Suprapubic skin (tissue), 4 donors: ENCODE measurements around the gene RC3H2. TPM values are rescaled to one million over a fixed set of nuclear protein-coding genes. Genes with fewer than 3 reads are reported as not detected.
"Not testable (repeated sequence)": the region's sequence is repeated elsewhere in the genome, so short reads cannot be mapped to it uniquely, and the experiment has no call there.

Experiments used
- DNase-seq, 2 donors: peaks; one replicate each; pipeline ENCODE4 v3.0.0-alpha.2; 2019; ENCODE audit warnings: low spot score in 2 of 2
- H3K27ac ChIP-seq: fragments of 200-600 bp; sonication (generic); one replicate; pipeline ENCODE4 v1.5.1; 2019
- H3K27me3 ChIP-seq: fragments of 200-600 bp; sonication (generic); one replicate; pipeline ENCODE4 v1.5.1; 2019
- H3K36me3 ChIP-seq: fragments of 200-600 bp; sonication (generic); one replicate; pipeline ENCODE4 v1.5.1; 2019
- H3K4me1 ChIP-seq: fragments of 200-600 bp; sonication (generic); one replicate; pipeline ENCODE4 v1.5.1; 2019
- H3K4me3 ChIP-seq: fragments of 200-600 bp; sonication (generic); one replicate; pipeline ENCODE4 v1.5.1; 2019; ENCODE audit warnings: mild to moderate bottlenecking
- H3K9me3 ChIP-seq: fragments of 200-600 bp; sonication (generic); one replicate; pipeline ENCODE4 v1.5.1; 2019
- CTCF ChIP-seq, 2 donors: fragments of 200-600 bp in 1 of 2; fragments of 450-650 bp in 1 of 2; sonication (generic) in 1 of 2; IDR thresholded peaks; one replicate each; pipeline ENCODE4 v1.5.1; 2016 to 2019; ENCODE audit warnings: antibody characterized with exemption in 2 of 2, mild to moderate bottlenecking in 1 of 2, moderate library complexity in 1 of 2
- EP300 ChIP-seq: sonication (generic); formaldehyde crosslinking; IDR thresholded peaks from one replicate; pipeline ENCODE4 v1.6.1; 2017; ENCODE audit warnings: antibody characterized with exemption
- POLR2A ChIP-seq, 2 donors: fragments of 450-650 bp; IDR thresholded peaks; one replicate each; pipeline ENCODE4 v1.6.1; 2017; ENCODE audit warnings: antibody characterized with exemption in 2 of 2, mild to moderate bottlenecking in 2 of 2, moderate library complexity in 2 of 2
- POLR2AphosphoS5 ChIP-seq, 3 donors: sonication (generic); formaldehyde crosslinking; IDR thresholded peaks; one replicate each; pipeline ENCODE4 v1.6.1; 2017; ENCODE audit warnings: antibody characterized with exemption in 3 of 3
- WGBS: methylation state at CpG from one replicate; pipeline ENCODE4 v1.1.5; 2018; 5-methylcytosine and 5-hydroxymethylcytosine counted together
- total RNA-seq, 4 donors: library from RNA; depleted of rRNA; stranded (reverse); fragments of >200 nt; gene quantifications; one replicate each; pipeline ENCODE4 v1.1.0, GENCODE V29; 2016

The RC3H2 gene
- total RNA-seq, 4 donors from 2014 or later: 24.2 to 59.2 (median 28.6) TPM

DNA sequence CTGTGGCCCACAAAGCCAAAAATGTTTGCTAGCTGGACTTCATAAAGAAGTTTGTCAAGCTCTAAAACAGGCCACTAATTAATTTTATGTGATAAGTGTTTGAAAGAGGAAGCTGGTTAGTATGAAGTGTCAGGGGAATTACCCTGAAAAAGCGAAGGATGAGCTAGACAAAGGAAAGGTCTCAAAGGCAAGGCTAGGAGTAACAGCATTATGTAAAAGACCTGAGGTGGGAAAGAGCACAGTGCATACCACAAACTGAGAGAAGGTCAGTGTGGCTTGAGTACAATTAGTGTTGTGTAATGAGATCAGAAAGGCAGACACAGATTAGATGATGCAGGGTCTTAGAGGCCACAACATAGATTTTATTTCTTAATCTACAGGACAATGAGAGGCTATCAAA lies 29.6 kb downstream of the RC3H2 start:
- H3K9me3 ChIP-seq: no peaks in the 10 kb centered on the region
- no peak overlapping the region for H3K4me3 ChIP-seq
- H3K27me3 ChIP-seq: no peaks in the 10 kb centered on the region
- no peaks in the 10 kb centered on the region for H3K4me1 ChIP-seq
- H3K36me3 ChIP-seq: peaks cover 94% of the 10 kb centered on the region
- DNase-seq: no peak
- H3K27ac ChIP-seq: no peak overlapping the region
- TF ChIP-seq POLR2A (IDR thresholded peaks at IDR 0.05) (no peak), POLR2AphosphoS5 (IDR thresholded peaks at IDR 0.05) (no peak), CTCF (IDR thresholded peaks at IDR 0.05) (no peak), EP300 (no peak)
- 84% methylated on average over 1 of the region's 1 CpG for WGBS

DNA sequence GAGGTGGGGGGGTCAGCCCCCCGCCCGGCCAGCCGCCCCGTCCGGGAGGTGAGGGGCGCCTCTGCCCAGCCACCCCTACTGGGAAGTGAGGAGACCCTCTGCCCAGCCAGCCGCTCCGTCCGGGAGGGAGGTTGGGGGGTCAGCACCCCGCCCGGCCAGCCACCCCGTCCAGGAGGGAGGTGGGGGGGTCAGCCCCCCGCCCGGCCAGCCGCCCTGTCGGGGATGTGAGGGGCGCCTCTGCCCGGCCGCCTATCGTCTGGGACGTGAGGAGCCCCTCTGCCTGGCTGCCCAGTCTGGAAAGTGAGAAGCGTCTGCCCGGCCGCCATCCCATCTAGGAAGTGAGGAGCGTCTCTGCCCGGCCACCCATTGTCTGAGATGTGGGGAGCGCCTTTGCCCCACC lies 37.9 kb downstream of the RC3H2 start:
- DNase-seq, H3K27me3 ChIP-seq, H3K4me3 ChIP-seq, H3K27ac ChIP-seq, H3K9me3 ChIP-seq, H3K4me1 ChIP-seq: not testable (repeated sequence)
- peaks cover 43% of the 10 kb centered on the region for H3K36me3 ChIP-seq
- no CpG with 5 or more reads among the region's 27 CpGs for WGBS

- WGBS: 94% methylated on average over 5 of the region's 5 CpGs
- Histone ChIP-seq H3K4me1 (no peaks in the 10 kb centered on the region), H3K9me3 (no peaks in the 10 kb centered on the region), H3K36me3 (peaks cover 33% of the 10 kb centered on the region), H3K27ac (no peak overlapping the region), H3K4me3 (no peak overlapping the region), H3K27me3 (no peaks in the 10 kb centered on the region)
- TF ChIP-seq POLR2AphosphoS5 (IDR thresholded peaks at IDR 0.05): no peak
- TF ChIP-seq EP300: no peak
- no peak for TF ChIP-seq CTCF (IDR thresholded peaks at IDR 0.05)
- TF ChIP-seq POLR2A (IDR thresholded peaks at IDR 0.05): no peak
- no peak for DNase-seq
Observed at GRCh38 chr9:122866079-122866478, 39.1 kb downstream of the RC3H2 start.

GRCh38 chr9:122865300-122865699 lies 39.9 kb downstream of the RC3H2 start:
- DNase-seq: no peak
- TF ChIP-seq POLR2AphosphoS5 (IDR thresholded peaks at IDR 0.05): no peak
- TF ChIP-seq EP300: no peak
- TF ChIP-seq CTCF (IDR thresholded peaks at IDR 0.05): no peak
- no peak for TF ChIP-seq POLR2A (IDR thresholded peaks at IDR 0.05)
- Histone ChIP-seq H3K9me3 (no peaks in the 10 kb centered on the region), H3K27me3 (no peaks in the 10 kb centered on the region), H3K4me1 (no peaks in the 10 kb centered on the region), H3K4me3 (no peak overlapping the region), H3K36me3 (peaks cover 27% of the 10 kb centered on the region), H3K27ac (no peak overlapping the region)
- 83% methylated on average over 7 of the region's 7 CpGs for WGBS

DNA sequence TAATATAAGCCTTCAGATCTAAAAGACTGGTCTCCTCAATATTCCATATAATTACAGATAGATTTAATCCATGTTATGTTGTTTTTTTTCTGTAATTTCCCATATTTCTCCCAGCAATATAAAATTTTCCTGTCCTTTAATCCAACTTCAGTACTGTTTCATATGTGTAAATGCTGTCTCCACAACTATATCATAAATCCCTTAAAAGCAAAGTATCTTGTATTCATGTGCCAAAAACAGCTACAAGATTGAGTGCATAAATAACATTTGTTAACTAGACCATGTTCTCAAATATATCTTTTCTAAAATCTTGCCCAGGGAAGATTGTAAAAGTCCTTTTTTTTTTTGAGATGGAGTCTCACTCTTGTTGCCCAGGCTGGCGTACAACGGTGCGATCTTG lies 41.8 kb downstream of the RC3H2 start:
- no peak for TF ChIP-seq EP300
- TF ChIP-seq CTCF (IDR thresholded peaks at IDR 0.05): no peak
- no peak for TF ChIP-seq POLR2AphosphoS5 (IDR thresholded peaks at IDR 0.05)
- no peak for TF ChIP-seq POLR2A (IDR thresholded peaks at IDR 0.05)
- H3K4me1 ChIP-seq: no peaks in the 10 kb centered on the region
- 97% methylated on average over 3 of the region's 3 CpGs for WGBS
- no peak overlapping the region for H3K27ac ChIP-seq
- H3K27me3 ChIP-seq: no peaks in the 10 kb centered on the region
- peaks cover 20% of the 10 kb centered on the region for H3K36me3 ChIP-seq
- no peaks in the 10 kb centered on the region for H3K9me3 ChIP-seq
- no peak overlapping the region for H3K4me3 ChIP-seq
- no peak for DNase-seq
